A549 treated with Mapracorat at 1 μM for 4 hours (cell line): ENCODE results near the gene LEAP2. TPM values are rescaled to one million over a fixed set of nuclear protein-coding genes. Genes with fewer than 3 reads are reported as not detected.

Experiments
- total RNA-seq: library from RNA; stranded (reverse); fragments of 200-300 nt; extraction: Qiagen RNA extraction; gene quantifications from 5 replicates; pipeline ENCODE4 v1.2.3, GENCODE V29; 2022

LEAP2 gene
- total RNA-seq = 0.46 to 1.4 TPM (median 0.90 TPM) in 5 replicates

GRCh38 chr5:132873119-132873929, at the start of gene LEAP2:
Gene LEAP2 (plus strand): TSS chr5:132873668. CDS start chr5:132873695, 27 bp downstream.

GRCh38 chr5:132830436-132831094, 42.9 kb upstream of the LEAP2 start, which contains the start of gene SHROOM1:
Gene SHROOM1 (minus strand): TSS chr5:132830647. CDS start chr5:132826140, 4,507 bp downstream.

GRCh38 chr5:132866342-132867045, 7.0 kb upstream of the LEAP2 start, which contains the start of the genes GDF9 and UQCRQ:
Gene GDF9 (minus strand): TSS chr5:132866469. CDS start chr5:132864533, 1,936 bp downstream.
Gene UQCRQ (plus strand): TSS chr5:132866642. CDS start chr5:132866882, 240 bp downstream.

Other genes starting within 250 kb of the LEAP2 start
- 0.11 to 0.14 TPM in 2 of 5 replicates, not detected in the others for gene IL13, start 215.5 kb upstream of the LEAP2 start, total RNA-seq
- not detected in 5 replicates for gene IL4, start 199.7 kb upstream of the LEAP2 start, total RNA-seq
- gene KIF3A, start 136.1 kb upstream of the LEAP2 start, total RNA-seq = 6.3 to 11.4 TPM (median 8.6 TPM) in 5 replicates
- gene CCNI2, start 126.2 kb upstream of the LEAP2 start, total RNA-seq = 0.05 to 0.39 TPM (median 0.21 TPM) in 4 of 5 replicates, not detected in the other
- gene SEPTIN8, start 96.4 kb upstream of the LEAP2 start, total RNA-seq = 16.2 to 21.1 TPM (median 20.2 TPM) in 5 replicates
- gene SOWAHA, start 60.4 kb upstream of the LEAP2 start, total RNA-seq = 0.08 to 0.17 TPM (median 0.09 TPM) in 5 replicates
- gene SHROOM1, start 43.0 kb upstream of the LEAP2 start, total RNA-seq = 7.6 to 13.4 TPM (median 9.2 TPM) in 5 replicates
- gene GDF9, start 7.2 kb upstream of the LEAP2 start, total RNA-seq = 0.10 to 0.34 TPM (median 0.19 TPM) in 5 replicates
- 399 to 559 TPM (median 531 TPM) in 5 replicates for gene UQCRQ, start 7.0 kb upstream of the LEAP2 start, total RNA-seq
- 18.1 to 32.1 TPM (median 24.6 TPM) in 5 replicates for gene AFF4, start 90.0 kb downstream of the LEAP2 start, total RNA-seq
- 27.1 to 30.7 TPM (median 28.4 TPM) in 5 replicates for gene ZCCHC10, start 152.9 kb downstream of the LEAP2 start, total RNA-seq
- 174 to 199 TPM (median 185 TPM) in 5 replicates for gene HSPA4, start 178.3 kb downstream of the LEAP2 start, total RNA-seq